Body of pancreas (tissue), 4 donors: ENCODE measurements around the gene C8G. TPM values are rescaled to one million over a fixed set of nuclear protein-coding genes. Genes with fewer than 3 reads are reported as not detected.

Experiments
- ATAC-seq: fragments of 150-250 bp; one replicate; pipeline ENCODE4 v1.9.1; 2016
- DNase-seq, 4 donors: peaks; one replicate each; pipeline ENCODE4 v3.0.0-alpha.2; 2019
- H3K27ac ChIP-seq, 4 donors: fragments of 200-600 bp; sonication (generic); 1 replicate in 3 of 4; 2 replicates in 1 of 4; pipeline versions ENCODE4 v1.5.1 to v1.6.1; 2016 to 2019; ENCODE audit warnings: mild to moderate bottlenecking in 1 of 4, mixed read lengths in 1 of 4, moderate library complexity in 1 of 4
- H3K27me3 ChIP-seq, 2 donors: fragments of 200-600 bp; sonication (generic); one replicate each; pipeline ENCODE4 v1.6.0; 2016; ENCODE audit warnings: mild to moderate bottlenecking in 1 of 2
- H3K36me3 ChIP-seq, 2 donors: fragments of 200-600 bp; sonication (generic); replicated peaks in 1 of 2; 2 replicates each; pipeline ENCODE4 v1.5.1; 2016; ENCODE audit warnings: low read depth in 2 of 2; ENCODE audit not compliant: insufficient read depth in 1 of 2
- H3K4me1 ChIP-seq: fragments of 200-600 bp; sonication (generic); one replicate; pipeline ENCODE4 v1.6.0; 2016
- H3K4me3 ChIP-seq, 2 donors: fragments of 200-600 bp; sonication (generic); 1 replicate in 1 of 2; 2 replicates in 1 of 2; pipeline ENCODE4 v1.5.1; 2016 to 2019
- H3K9me3 ChIP-seq, 3 donors: fragments of 200-600 bp; sonication (generic); 1 replicate in 2 of 3; 2 replicates in 1 of 3; pipeline ENCODE4 v1.5.1; 2016
- POLR2A ChIP-seq, 3 donors: fragments of 450-650 bp; IDR thresholded peaks; one replicate each; pipeline ENCODE4 v1.6.1; 2016; ENCODE audit warnings: antibody characterized with exemption in 3 of 3, mild to moderate bottlenecking in 2 of 3
- WGBS, 2 donors: methylation state at CpG; one replicate each; pipeline ENCODE4 v1.1.5; 2017; 5-methylcytosine and 5-hydroxymethylcytosine counted together
- intact Hi-C: fragments of 100-400 bp; cut with DNase I; formaldehyde crosslinking; loops from one replicate; pipeline ENCODE4 v1.15.1; 2023
- total RNA-seq, 2 donors: library from RNA; depleted of rRNA; stranded (reverse); fragments of >200 nt; gene quantifications; one replicate each; pipeline ENCODE4 v1.1.0, GENCODE V29; 2016
- TF ChIP-seq, protein P1 (sequence below), 7 experiments: fragments of 450-650 bp in 4 of 7; fragments of 200-600 bp in 3 of 7; sonication (generic) in 3 of 7; IDR thresholded peaks; one replicate each; pipeline ENCODE4 v1.5.1; 2016 to 2019; ENCODE audit warnings: antibody characterized with exemption in 7 of 7

Gene C8G
- total RNA-seq, 2 donors from 2014 or later: not detected

DNA sequence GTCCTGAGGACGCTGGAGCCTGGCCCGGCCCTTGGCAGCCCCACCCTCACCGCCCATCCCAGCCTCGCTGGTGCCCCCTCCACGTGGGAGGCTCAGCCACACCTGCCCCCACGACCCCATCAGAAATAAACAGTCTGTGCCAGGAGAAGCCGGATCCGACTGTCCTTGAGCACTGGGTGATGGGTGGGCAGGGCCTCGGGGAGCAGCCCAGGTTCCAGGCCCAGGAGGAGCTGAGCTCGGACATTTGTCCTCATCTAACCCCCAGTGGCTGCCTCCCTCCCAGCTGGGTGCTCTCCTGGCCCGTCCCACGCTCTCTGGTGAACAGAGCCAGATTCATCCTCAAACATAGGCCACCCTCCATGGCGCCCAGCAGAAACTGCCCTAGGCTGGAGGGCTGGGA lies 27.7 kb downstream of the C8G start:
- ATAC-seq (no peak), DNase-seq (no peak)
- H3K9me3 ChIP-seq: no peaks in the 10 kb centered on the region
- WGBS, 2 donors: 52 to 64% methylated on average over 3 to 13 of the region's 13 CpGs
- H3K4me1 ChIP-seq: peaks cover 2% of the 10 kb centered on the region
- no peak overlapping the region for H3K27ac ChIP-seq
- no peaks in the 10 kb centered on the region for H3K36me3 ChIP-seq
- H3K27me3 ChIP-seq: no peaks in the 10 kb centered on the region
- TF ChIP-seq, protein P1, sequence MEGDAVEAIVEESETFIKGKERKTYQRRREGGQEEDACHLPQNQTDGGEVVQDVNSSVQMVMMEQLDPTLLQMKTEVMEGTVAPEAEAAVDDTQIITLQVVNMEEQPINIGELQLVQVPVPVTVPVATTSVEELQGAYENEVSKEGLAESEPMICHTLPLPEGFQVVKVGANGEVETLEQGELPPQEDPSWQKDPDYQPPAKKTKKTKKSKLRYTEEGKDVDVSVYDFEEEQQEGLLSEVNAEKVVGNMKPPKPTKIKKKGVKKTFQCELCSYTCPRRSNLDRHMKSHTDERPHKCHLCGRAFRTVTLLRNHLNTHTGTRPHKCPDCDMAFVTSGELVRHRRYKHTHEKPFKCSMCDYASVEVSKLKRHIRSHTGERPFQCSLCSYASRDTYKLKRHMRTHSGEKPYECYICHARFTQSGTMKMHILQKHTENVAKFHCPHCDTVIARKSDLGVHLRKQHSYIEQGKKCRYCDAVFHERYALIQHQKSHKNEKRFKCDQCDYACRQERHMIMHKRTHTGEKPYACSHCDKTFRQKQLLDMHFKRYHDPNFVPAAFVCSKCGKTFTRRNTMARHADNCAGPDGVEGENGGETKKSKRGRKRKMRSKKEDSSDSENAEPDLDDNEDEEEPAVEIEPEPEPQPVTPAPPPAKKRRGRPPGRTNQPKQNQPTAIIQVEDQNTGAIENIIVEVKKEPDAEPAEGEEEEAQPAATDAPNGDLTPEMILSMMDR (IDR thresholded peaks at IDR 0.05): no peak
- no peak for TF ChIP-seq POLR2A (IDR thresholded peaks at IDR 0.05)
- H3K4me3 ChIP-seq: no peak overlapping the region
- intact Hi-C loops: no loop called here

DNA sequence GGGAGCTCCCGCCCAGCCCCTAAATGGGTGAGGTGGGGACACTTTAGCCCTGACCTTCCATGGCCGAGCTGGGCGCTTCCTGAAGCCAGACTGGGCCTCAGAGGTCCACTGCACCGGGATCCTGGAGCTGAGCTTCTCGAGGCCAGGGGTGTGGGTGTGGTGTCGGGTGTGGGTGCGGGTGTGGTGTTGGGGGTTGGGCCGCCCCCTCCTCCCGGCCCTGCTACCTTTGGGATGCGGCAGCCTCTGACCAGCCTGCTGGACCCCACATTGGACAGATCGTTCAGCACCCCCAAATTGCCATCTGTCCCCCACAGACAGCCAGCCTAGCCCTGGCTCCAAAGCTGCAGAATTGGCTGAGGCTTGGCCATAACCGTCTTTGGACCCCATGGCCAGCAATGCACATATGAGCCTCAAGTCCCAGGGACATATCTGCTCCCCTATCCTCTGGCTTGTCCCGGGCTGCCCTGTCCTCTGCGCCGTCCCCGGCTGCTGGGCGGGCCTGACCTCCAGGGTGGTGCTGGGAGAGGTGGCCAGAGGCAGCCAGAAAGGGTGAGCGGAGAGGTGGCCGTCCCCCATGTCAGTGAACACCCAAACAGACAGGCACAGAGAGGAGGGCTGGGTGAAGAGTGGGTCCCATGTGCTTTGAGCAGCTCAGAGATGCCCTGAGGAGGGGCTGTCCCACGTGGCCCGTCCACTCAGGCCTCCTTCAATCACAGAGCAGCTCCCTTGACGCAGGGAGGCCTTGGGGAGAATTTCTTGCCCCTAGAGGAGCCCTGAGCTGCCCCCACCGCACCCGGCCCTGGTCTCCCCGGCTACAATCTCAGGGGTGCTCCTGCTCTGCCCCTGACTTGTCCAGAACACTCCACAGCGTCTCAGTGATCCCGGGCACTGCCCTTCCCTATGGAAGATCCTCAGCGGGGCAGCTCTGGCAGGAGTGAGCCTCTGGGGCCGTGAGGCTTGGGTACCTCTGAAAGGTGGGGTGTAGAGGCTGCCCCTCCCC lies 28.9 kb downstream of the C8G start:
- no peak for DNase-seq
- WGBS, 2 donors: 86 to 87% methylated on average over 13 to 25 of the region's 29 CpGs

DNA sequence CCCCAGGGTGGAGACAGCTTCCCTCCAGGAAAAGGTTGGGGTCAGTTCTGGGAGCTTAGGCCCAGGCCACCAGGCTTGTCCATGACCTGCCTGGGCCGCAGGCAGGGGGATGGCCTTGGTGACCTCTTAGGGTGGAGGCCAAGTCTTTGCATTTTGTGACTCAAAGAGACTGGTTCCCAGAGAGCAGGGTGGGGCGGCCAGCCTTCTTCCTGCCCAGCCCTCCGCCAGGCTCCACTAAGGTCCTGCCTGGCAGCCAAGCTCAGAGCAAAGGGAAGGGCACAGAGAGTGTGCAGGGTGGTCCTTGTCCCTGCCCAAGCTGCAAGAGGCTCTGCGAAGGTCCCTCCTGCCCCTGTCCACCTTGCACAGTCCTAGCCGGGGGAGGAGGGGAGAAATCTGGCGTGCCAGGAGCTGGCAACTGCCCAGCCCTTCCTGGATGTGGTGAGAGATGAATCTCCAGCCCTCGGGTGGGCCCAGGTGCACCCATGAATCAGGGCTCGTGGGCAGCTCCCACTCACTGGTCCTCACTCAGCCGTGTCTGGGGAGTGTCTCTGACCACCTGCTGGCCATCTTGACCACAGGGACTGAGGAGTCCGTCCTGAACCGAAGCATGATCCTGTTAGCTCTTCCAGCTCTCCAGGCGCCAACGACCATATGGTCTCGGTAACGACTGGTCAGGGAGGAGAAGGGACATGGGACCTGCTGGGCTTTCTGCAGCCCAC lies 29.9 kb downstream of the C8G start:
- ATAC-seq: no peak

More for the DNA sequence above, 28.9 kb downstream of the C8G start:
- no peaks in the 10 kb centered on the region for H3K36me3 ChIP-seq
- TF ChIP-seq, protein P1 (IDR thresholded peaks at IDR 0.05): no peak
- no peak for TF ChIP-seq POLR2A (IDR thresholded peaks at IDR 0.05)
- H3K27me3 ChIP-seq: no peaks in the 10 kb centered on the region
- H3K4me3 ChIP-seq: no peak overlapping the region
- peaks cover 6% of the 10 kb centered on the region for H3K4me1 ChIP-seq
- intact Hi-C loops: no loop called here
- ATAC-seq: no peak
- H3K27ac ChIP-seq: no peak overlapping the region
- no peaks in the 10 kb centered on the region for H3K9me3 ChIP-seq

GRCh38 chr9:136975644-136976043 lies 30.6 kb downstream of the C8G start:
- ATAC-seq: no peak
- H3K4me1 ChIP-seq: peaks cover 6% of the 10 kb centered on the region
- TF ChIP-seq, protein P1 (IDR thresholded peaks at IDR 0.05): no peak
- TF ChIP-seq POLR2A (IDR thresholded peaks at IDR 0.05): no peak

More for the DNA sequence above, 29.9 kb downstream of the C8G start:
- no peak overlapping the region for H3K4me3 ChIP-seq
- H3K27me3 ChIP-seq: no peaks in the 10 kb centered on the region
- WGBS, 2 donors: 68 to 88% methylated on average over 10 to 15 of the region's 15 CpGs
- TF ChIP-seq, protein P1 (IDR thresholded peaks at IDR 0.05): no peak
- DNase-seq: no peak
- H3K27ac ChIP-seq: no peak overlapping the region
- H3K4me1 ChIP-seq: peaks cover 6% of the 10 kb centered on the region
- H3K36me3 ChIP-seq: no peaks in the 10 kb centered on the region
- intact Hi-C loops: no loop called here
- H3K9me3 ChIP-seq: no peaks in the 10 kb centered on the region

More at GRCh38 chr9:136975644-136976043, 30.6 kb downstream of the C8G start:
- Histone ChIP-seq H3K4me3 (no peak overlapping the region), H3K27ac (no peak overlapping the region), H3K36me3 (no peaks in the 10 kb centered on the region), H3K27me3 (no peaks in the 10 kb centered on the region), H3K9me3 (no peaks in the 10 kb centered on the region)
- WGBS, 2 donors: 66 to 73% methylated on average over 4 to 14 of the region's 14 CpGs
- intact Hi-C loops: no loop called here
- no peak for DNase-seq
